Head of caudate nucleus (tissue), 42 donors: ENCODE data around the gene PIGO.

Experiments used
- DNase-seq, 42 donors: peaks; one replicate each; pipeline versions ENCODE4 v3.0.0 to v3.0.0-alpha.2; 2020 to 2021; ENCODE audit warnings: mixed read lengths in 7 of 42
- intact Hi-C: fragments of 100-400 bp; cut with DNase I; formaldehyde crosslinking; loops from one replicate; pipeline ENCODE4 v1.15.0; 2022

Gene PIGO

GRCh38 chr9:35075358-35075757, 21.0 kb downstream of the PIGO start:
- no peak for DNase-seq
- intact Hi-C loops = loop anchor here (5.0 kb wide), 1 partner anchor 88 kb away; the partner anchor contains the start of gene DNAJB5

- no peak for DNase-seq
- intact Hi-C loops = loop anchor here (5.0 kb wide), 1 partner anchor 87 kb away; the partner anchor contains the start of gene DNAJB5
These were observed 21.6 kb downstream of the PIGO start for GRCh38 chr9:35074791-35075190.

DNA sequence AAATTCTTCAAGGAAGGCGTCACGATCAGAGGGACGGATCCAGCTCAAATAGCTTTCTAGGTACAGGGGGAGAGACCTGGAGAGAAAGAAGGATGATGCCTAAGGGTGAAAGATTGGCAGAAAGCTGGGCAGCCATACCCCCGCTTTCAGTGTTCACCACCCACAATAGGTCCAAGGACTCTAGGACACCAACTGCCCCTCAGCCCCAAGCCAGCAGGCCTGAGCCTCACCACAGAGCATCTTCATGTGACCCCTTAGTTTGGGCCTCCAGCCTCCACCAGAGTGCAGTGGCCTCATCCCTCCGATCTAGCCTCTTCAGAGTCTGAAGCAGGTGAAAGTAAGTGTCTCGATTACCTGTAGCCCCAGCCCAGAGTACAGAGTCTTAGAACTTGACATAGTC, 22.2 kb downstream of the PIGO start:
- intact Hi-C loops = no loop called here

GRCh38 chr9:35073279-35073612, 23.1 kb downstream of the PIGO start:
- intact Hi-C loops = loop anchor here (2.0 kb wide), 1 partner anchor 24 kb away; the partner anchor contains the start of gene PIGO
- DNase-seq = no peak

More for the DNA sequence above, 22.2 kb downstream of the PIGO start:
- DNase-seq = no peak

DNA sequence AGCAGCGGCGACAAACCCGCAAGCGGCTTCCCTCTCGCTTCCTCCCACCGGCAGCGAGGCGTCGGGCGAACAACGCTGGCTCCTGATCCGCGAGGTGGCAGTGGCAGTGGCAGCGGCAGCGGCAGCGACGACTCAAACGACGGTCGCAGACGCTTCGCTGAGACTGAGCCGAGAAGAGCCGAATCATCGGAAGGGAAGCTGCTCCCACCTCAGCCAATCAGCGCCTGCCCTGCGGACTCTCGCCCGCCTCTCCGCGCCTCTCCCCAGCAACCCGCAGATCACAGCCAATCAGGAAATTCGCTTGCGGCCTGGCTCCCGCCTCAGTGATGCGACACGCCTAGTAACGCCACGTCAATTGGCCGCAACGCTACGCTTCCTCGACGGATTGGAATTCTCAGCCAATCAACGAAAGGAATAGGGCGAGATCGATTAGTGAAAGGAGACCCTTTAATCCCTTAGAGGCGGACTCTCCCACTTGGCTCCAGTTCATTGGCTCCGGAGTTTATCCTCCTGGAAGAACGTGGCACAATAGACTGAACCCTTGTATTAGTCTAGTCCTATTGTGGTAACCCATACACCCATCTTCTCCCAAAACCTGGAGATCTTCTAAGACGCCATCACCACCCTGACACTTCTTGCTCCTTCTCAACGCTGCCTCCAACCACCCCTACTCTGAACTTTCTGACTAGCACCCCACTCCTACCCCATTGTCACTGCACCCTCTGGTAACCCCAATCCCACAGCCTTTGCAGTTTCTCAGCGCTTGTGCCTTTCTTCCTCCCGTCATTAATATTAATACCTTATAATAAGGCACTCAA, 23.7 kb downstream of the PIGO start, which contains the start of gene VCP:
VCP (minus strand) TSS at position 165 of the 818 bp plus-strand sequence. CDS start 272 bp downstream, outside the sequence.
- intact Hi-C loops = loop anchor here (2.0 kb wide), 1 partner anchor 24 kb away; the partner anchor contains the start of gene PIGO
- DNase-seq = peak; percentile 97 to 100 (median 100)

GRCh38 chr9:35071814-35072460, 24.5 kb downstream of the PIGO start:
- peak; percentile 48 to 87 (median 74) for DNase-seq
- intact Hi-C loops = loop anchor here (2.0 kb wide), 1 partner anchor 25 kb away; the partner anchor contains the start of gene PIGO

GRCh38 chr9:35070823-35071813, 25.3 kb downstream of the PIGO start:
- DNase-seq = no peak
- intact Hi-C loops = no loop called here

- no peak for DNase-seq
- intact Hi-C loops = no loop called here
These were observed 27.4 kb downstream of the PIGO start for GRCh38 chr9:35069020-35069419.

- intact Hi-C loops = no loop called here
- no peak for DNase-seq
These were observed 29.3 kb downstream of the PIGO start for GRCh38 chr9:35067056-35067455.

DNA sequence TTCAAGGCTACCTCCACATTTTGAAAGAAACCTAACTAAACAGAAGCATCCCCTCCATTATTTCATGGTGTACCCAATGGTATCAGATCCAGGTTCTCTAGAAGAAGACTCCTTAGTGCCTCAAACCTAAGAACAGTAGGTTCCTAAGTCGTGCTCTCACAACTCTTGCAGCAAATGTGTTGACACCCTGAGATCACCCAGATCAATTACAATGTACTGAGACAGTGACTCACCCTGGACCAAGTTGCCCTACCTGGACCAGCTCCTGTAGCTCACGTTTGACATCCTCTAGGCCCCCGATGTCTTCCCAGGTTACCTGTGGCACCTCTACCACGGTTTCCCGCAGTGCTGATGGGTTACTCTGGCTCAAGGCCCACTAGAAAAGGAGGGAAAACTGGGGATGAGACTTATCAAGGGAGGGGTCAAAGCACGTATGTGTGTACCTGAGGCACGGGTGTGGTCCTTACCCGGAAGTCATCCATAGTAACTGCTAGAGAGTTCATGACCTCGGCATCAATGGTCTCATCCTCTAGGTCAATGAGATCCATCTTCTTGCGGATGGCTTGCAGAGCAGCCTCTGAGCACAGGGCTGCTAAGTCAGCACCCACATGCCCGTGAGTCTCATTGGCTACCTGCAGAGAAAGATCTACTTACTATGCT, 35.7 kb downstream of the PIGO start:
- DNase-seq = no peak
- intact Hi-C loops = no loop called here

DNA sequence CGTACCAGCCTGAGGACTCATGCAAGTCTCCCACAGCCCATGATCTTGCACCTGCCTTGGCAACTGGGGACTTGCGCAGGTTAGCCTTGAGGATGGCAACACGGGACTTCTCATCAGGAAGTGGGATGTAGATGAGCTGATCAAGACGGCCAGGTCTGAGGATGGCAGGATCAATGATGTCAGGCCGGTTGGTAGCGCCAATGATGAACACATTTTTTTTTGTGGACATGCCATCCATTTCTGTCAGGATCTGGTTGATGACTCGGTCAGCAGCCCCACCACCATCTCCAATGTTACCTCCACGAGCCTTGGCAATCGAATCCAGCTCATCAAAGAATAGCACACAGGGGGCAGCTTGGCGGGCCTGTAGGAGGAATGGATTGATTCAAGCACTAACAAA, 37.0 kb downstream of the PIGO start:
- intact Hi-C loops = no loop called here

GRCh38 chr9:35057271-35057620, 39.1 kb downstream of the PIGO start:
- no peak for DNase-seq
- intact Hi-C loops = no loop called here

More for the DNA sequence above, 37.0 kb downstream of the PIGO start:
- DNase-seq = no peak

GRCh38 chr9:35056571-35057270, 39.7 kb downstream of the PIGO start:
- intact Hi-C loops = no loop called here
- no peak for DNase-seq

DNA sequence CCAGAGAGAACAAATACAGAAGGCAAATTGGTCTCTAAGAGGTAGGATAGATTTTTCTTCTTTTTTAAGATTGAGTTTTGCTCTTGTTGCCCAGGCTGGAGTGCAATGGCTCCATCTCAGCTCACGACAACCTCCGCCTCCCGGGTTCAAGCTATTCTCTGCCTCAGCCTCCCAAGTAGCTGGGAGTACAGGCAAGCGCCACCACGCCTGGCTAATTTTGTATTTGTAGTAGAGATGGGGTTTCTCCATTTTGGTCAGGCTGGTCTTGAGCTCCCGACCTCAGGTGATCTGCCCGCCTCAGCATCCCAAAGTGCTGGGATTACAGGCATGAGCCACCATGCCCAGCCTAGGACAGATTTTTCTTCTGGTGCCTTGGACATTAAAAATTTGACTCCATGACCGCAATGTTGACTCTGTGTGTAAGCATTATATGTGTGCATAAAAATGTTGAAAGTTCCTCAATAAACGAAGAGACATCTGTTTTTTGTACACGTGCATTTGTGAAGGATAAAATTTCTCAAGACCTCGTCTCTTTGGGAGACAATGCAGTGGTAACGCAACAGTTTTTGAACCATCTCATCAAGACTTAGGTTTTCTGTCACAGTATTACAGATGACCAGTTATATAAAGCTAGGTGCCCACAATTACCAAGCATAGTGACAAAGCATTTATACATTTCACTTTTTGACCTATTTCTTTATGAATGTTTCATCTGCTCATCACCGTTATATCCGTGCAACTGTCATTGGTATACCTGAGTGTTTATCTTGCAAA, 41.3 kb downstream of the PIGO start:
- intact Hi-C loops = no loop called here
- no peak for DNase-seq

- intact Hi-C loops = no loop called here
- no peak for DNase-seq
These were observed 42.1 kb downstream of the PIGO start for GRCh38 chr9:35054185-35054835.

DNA sequence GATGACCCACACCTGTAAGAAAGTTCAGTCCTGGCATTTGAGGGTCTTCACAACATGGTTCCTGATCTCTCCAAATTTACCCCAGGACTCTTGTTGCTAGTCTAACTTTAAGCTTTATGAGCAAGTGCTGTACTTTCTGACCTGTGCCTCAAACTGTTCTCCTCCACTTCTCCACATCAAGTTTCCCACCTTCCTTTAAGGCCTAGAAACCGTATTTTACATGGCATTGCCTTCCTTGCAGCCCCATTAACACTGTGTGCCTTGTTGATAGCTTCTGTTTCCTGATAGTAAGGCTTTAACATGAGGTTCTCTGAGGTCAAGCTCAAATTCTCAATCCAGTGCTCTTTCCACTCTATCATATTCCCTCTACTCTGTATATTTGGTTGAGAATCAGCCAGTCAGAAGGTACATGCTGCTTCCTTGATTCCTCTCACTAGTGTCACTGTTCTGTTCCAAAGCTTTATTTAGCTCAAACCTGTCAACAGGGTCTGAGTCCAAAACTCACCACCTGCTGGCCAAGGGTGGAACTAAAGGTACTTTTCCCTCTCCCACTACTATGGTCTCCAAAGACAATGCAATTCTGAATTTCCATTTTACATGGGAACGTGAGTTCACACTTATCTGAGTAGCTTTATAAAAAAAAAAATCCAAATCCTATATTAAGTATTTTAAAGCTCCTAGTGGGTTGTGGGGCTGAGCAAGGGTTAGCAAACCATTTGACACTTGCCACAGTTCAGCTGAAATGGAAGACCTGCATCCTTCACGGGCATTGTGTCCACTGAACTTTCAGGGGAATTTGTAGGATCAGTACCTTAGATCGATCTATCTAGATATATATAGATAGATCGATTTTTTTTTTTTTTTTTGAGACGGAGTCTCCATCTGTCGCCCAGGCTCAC, 45.1 kb downstream of the PIGO start:
- intact Hi-C loops = no loop called here
- DNase-seq = peak in 21 of 42 donors; percentile 14 to 60 (median 28)
